Gastroesophageal sphincter (tissue), 4 donors: ENCODE results near the gene TMEM258. TPM values are rescaled to one million over a fixed set of nuclear protein-coding genes. Genes with fewer than 3 reads are reported as not detected.

Experiments
- ATAC-seq: fragments of 150-250 bp; one replicate; pipeline ENCODE4 v1.9.1; 2016; ENCODE audit warnings: mild to moderate bottlenecking, moderate library complexity
- H3K27ac ChIP-seq, 4 donors: fragments of 200-600 bp; sonication (generic) in 3 of 4; 1 replicate in 3 of 4; 2 replicates in 1 of 4; pipeline ENCODE4 v1.5.1; 2016 to 2019
- H3K27me3 ChIP-seq: fragments of 200-600 bp; sonication (generic); one replicate; pipeline ENCODE4 v1.5.1; 2019
- H3K36me3 ChIP-seq, 2 donors: fragments of 200-600 bp; sonication (generic); one replicate each; pipeline ENCODE4 v1.5.1; 2019; ENCODE audit warnings: control low read depth in 1 of 2
- H3K4me1 ChIP-seq, 3 donors: fragments of 200-600 bp; sonication (generic); 1 replicate in 2 of 3; 2 replicates in 1 of 3; pipeline ENCODE4 v1.5.1; 2016 to 2019; ENCODE audit warnings: control low read depth in 2 of 3
- H3K4me3 ChIP-seq, 2 donors: fragments of 200-600 bp; sonication (generic); one replicate each; pipeline ENCODE4 v1.5.1; 2019; ENCODE audit warnings: mild to moderate bottlenecking in 1 of 2, moderate library complexity in 1 of 2
- H3K9me3 ChIP-seq, 3 donors: fragments of 200-600 bp; sonication (generic); one replicate each; pipeline ENCODE4 v1.5.1; 2017 to 2019; ENCODE audit warnings: control low read depth in 2 of 3
- EP300 ChIP-seq: sonication (generic); formaldehyde crosslinking; IDR thresholded peaks from one replicate; pipeline ENCODE4 v1.6.1; 2017; ENCODE audit warnings: antibody characterized with exemption, mild to moderate bottlenecking
- POLR2A ChIP-seq, 2 donors: fragments of 450-650 bp; IDR thresholded peaks; one replicate each; pipeline ENCODE4 v1.6.1; 2017; ENCODE audit warnings: antibody characterized with exemption in 2 of 2, mild to moderate bottlenecking in 2 of 2, moderate library complexity in 1 of 2
- POLR2AphosphoS5 ChIP-seq: sonication (generic); formaldehyde crosslinking; IDR thresholded peaks from one replicate; pipeline ENCODE4 v1.6.1; 2017; ENCODE audit warnings: antibody characterized with exemption
- WGBS, 2 donors: methylation state at CpG; one replicate each; pipeline ENCODE4 v1.1.5; 2018; ENCODE audit warnings: low coverage in 1 of 2; 5-methylcytosine and 5-hydroxymethylcytosine counted together
- total RNA-seq, 4 donors: library from RNA; depleted of rRNA; stranded (reverse); fragments of >200 nt; gene quantifications; one replicate each; pipeline ENCODE4 v1.1.0, GENCODE V29; 2016
- TF ChIP-seq, protein P1 (sequence below), 4 experiments: fragments of 200-600 bp in 2 of 4; fragments of 450-650 bp in 2 of 4; sonication (generic) in 1 of 4; IDR thresholded peaks; one replicate each; pipeline ENCODE4 v1.5.1; 2017 to 2019; ENCODE audit warnings: antibody characterized with exemption in 4 of 4, mild to moderate bottlenecking in 2 of 4, moderate library complexity in 2 of 4

Gene TMEM258
- total RNA-seq, 4 donors from 2014 or later: 31.4 to 36.7 (median 33.3) TPM

DNA sequence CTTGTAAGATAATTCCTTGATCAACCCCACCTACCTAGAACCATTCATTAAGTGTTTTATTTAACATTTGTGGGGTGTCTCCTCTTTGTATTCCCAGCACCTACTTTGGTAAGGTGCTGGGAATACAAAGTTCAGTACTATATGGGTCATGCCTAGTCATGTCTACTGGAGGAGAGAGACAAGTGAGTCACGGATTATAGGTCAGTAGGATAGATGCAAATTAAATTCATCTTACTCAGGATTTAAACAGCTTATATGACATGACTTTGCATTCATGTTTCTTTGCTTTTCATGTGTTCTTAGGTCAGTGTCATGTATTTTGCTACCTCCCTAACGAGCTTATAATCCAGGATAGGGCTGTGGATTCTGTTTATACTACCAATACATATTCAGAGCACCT is 27.8 kb upstream of the TMEM258 start:
- TF ChIP-seq POLR2AphosphoS5 (no peak), EP300 (no peak), POLR2A (IDR thresholded peaks at IDR 0.05) (no peak)
- TF ChIP-seq, protein P1, sequence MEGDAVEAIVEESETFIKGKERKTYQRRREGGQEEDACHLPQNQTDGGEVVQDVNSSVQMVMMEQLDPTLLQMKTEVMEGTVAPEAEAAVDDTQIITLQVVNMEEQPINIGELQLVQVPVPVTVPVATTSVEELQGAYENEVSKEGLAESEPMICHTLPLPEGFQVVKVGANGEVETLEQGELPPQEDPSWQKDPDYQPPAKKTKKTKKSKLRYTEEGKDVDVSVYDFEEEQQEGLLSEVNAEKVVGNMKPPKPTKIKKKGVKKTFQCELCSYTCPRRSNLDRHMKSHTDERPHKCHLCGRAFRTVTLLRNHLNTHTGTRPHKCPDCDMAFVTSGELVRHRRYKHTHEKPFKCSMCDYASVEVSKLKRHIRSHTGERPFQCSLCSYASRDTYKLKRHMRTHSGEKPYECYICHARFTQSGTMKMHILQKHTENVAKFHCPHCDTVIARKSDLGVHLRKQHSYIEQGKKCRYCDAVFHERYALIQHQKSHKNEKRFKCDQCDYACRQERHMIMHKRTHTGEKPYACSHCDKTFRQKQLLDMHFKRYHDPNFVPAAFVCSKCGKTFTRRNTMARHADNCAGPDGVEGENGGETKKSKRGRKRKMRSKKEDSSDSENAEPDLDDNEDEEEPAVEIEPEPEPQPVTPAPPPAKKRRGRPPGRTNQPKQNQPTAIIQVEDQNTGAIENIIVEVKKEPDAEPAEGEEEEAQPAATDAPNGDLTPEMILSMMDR (IDR thresholded peaks at IDR 0.05): no peak
- no peaks in the 10 kb centered on the region for H3K36me3 ChIP-seq
- no peak for ATAC-seq
- H3K4me1 ChIP-seq: peaks cover 0 to 22% (median 0%) of the 10 kb centered on the region in 3 donors
- H3K9me3 ChIP-seq: no peaks in the 10 kb centered on the region
- no peak overlapping the region for H3K4me3 ChIP-seq
- H3K27ac ChIP-seq: no peak overlapping the region
- H3K27me3 ChIP-seq: no peaks in the 10 kb centered on the region
- WGBS, 2 donors: 94 to 97% methylated on average over 2 of the region's 2 CpGs

DNA sequence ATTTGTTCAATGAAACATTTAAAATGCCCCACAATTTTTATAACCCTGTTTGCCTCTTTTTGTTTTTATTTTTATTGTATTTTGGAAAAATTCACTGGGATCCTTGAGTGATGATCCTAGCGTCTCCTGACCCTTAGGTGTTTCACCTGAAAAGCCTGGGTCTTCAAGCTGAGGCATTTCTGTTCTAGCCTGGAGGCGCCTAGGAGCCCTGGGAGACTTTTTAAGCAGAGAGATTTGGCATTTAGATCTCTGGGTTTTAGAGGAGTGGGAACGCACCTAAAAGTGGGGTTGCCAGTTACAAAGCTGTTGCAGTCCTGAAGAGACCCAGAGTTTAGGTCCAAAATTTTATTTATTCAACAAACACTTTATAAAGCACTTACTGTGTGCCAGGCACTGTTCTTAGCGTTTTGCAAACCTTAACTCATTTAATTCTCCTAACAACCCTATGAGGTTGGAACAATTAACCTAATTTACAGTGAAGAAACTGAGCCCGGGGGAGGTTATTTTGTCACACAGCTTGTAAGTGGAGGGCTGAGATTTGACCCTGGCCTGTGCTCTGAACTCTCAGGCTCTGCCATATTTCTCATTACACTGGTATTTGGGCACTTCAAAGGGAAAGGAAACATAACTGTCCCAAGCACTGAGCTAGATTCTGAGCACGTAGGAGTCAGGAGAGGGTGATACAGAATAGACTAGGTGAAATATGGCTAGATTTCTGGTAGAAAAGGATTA is 25.2 kb upstream of the TMEM258 start:
- ATAC-seq: no peak
- Histone ChIP-seq H3K4me1 (peaks cover 0 to 31% (median 2%) of the 10 kb centered on the region in 3 donors), H3K27ac (peak overlapping the region; percentile 91 to 98 (median 92)), H3K4me3 (peak overlapping the region in 1 of 2 donors; percentile 88), H3K27me3 (no peaks in the 10 kb centered on the region), H3K9me3 (no peaks in the 10 kb centered on the region), H3K36me3 (peaks cover 0 to 8% of the 10 kb centered on the region in 2 donors)
- TF ChIP-seq, protein P1 (IDR thresholded peaks at IDR 0.05): no peak
- TF ChIP-seq POLR2A (IDR thresholded peaks at IDR 0.05) (no peak), EP300 (no peak), POLR2AphosphoS5 (no peak)
- 64 to 71% methylated on average over 2 to 6 of the region's 6 CpGs for whole genome bisulfite sequencing, 2 donors

GRCh38 chr11:61816736-61817455 is 24.5 kb upstream of the TMEM258 start, which contains the start of gene FADS1:
Gene FADS1, minus strand, starts transcription at chr11:61817003. Its CDS starts 74 bp downstream, at chr11:61816929.
- H3K4me3 ChIP-seq: peak within 1 kb of the TSS; percentile 59 to 88
- no peaks in the 10 kb centered on the region for H3K27me3 ChIP-seq
- peak; percentile 72 for ATAC-seq
- peaks cover 0 to 15% of the 10 kb centered on the region in 2 donors for H3K36me3 ChIP-seq
- TF ChIP-seq POLR2AphosphoS5: peak; percentile 81
- TF ChIP-seq POLR2A (IDR thresholded peaks at IDR 0.05): peak; percentile 53 to 64
- TF ChIP-seq, protein P1 (IDR thresholded peaks at IDR 0.05): peak in 3 of 4 experiments; percentile 62 to 74 (median 66)
- no peak for TF ChIP-seq EP300
- WGBS, 2 donors: 3 to 5% methylated on average over 2 to 5 of the region's 73 CpGs
- H3K4me1 ChIP-seq: peaks cover 0 to 31% (median 2%) of the 10 kb centered on the region in 3 donors
- no peaks in the 10 kb centered on the region for H3K9me3 ChIP-seq
- peak within 1 kb of the TSS; percentile 91 to 98 (median 92) for H3K27ac ChIP-seq

DNA sequence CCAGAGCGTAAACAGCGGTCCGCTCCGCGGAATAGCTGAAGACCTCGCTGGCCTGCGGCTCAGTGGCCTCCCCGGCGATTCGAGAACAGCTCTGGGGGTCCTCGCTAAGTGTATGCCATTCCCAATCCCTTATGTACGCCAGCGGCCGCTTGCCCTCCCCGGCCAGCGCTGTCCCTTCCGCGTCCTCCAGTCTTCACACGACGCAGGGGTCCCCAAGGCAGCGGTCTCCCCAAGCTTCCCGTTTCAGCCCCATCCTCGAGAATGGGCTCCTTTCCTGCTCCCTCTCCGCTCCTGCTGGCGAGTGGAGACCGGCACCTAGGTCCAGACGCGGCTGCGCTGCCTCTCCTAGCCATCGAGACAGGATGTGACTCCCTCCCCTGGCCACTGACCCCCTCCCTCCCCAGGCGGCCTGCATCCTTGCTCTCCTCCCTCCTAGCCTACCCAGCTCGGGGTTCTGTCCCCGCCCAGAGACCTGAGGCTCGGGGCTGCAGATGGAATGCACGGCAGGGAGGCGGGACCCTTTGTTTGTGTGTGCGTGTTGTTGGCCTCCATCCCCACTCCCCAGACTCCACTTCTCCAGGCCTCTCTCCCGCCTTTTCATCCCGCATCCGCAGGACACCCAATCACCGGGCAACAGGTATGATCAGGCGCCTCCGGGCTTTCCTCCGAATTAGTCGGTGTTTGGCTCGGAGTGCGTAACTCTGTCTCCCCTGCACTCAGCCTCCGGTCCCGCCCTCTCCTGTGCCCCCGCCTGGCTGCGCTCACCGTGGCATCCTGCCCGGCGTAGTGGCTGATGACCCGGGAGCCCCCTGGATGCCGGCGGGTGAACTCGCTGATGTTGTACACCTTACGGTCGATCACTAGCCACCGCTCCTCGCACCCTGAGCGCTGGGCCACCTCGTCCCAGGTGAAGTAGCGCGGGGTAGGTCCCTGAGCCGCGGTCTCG is 23.7 kb upstream of the TMEM258 start:
- WGBS, 2 donors: 0 to 3% methylated on average over 9 to 18 of the region's 69 CpGs
- Histone ChIP-seq H3K9me3 (no peaks in the 10 kb centered on the region), H3K27ac (peak overlapping the region; percentile 91 to 98 (median 92)), H3K27me3 (no peaks in the 10 kb centered on the region), H3K36me3 (peaks cover 0 to 23% of the 10 kb centered on the region in 2 donors), H3K4me1 (peaks cover 0 to 31% (median 2%) of the 10 kb centered on the region in 3 donors), H3K4me3 (peak overlapping the region; percentile 59 to 88)
- peak; percentile 11 for ATAC-seq
- TF ChIP-seq POLR2A (IDR thresholded peaks at IDR 0.05) (peak in 1 of 2 donors; percentile 45), POLR2AphosphoS5 (no peak), EP300 (no peak)
- TF ChIP-seq, protein P1 (IDR thresholded peaks at IDR 0.05): peak in 1 of 4 experiments; percentile 31
